Measurements from ENCODE around the gene CMIP. TPM values are rescaled to one million over a fixed set of nuclear protein-coding genes. Genes with fewer than 3 reads are reported as not detected.

The CMIP gene
- polyA plus RNA-seq, 1 of the 3 experiments (the other 2 are of a cell fraction): 5.4 TPM

DNA sequence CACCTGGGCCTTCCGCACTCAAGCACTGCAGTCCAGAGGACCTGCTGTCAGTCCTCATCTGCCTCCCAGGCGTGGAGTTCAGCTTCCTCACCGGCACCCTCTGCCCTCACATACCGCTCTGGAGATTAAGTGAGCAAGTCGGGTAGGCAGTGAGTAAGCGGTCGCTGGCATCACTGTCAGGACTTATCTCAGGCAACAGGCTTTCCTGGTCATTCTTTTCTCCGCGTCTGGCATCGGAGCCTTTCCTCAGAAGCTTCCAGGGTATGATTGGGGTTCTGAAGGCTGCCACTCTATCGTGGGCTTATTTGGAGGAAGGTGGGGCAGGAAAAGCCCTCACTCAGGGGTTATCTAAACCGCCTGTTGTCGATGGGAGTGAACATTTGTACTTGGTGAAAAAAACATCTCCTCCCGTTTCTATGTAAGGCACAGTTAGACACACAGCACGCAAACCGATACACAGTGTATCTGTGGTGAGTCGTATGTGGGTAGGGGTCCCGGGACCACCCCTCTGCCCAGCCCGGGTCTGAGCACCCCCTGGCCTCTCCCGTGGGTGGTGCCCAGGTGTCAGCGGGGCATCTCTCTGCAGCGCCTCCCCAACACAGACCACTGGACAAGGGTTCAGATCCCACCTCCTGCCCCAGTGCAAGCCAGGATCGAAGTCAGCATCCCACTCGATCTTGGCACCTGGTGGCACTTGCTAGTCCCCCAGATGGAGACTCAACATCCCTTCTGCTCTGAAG lies 242.0 kb downstream of the CMIP start:
- Histone ChIP-seq H2AFZ (ENCODE audit: low read depth) (no peak overlapping the region), H4K20me1 (ENCODE audit: insufficient read depth) (no peaks in the 10 kb centered on the region), H3K9ac (no peak overlapping the region), H3K4me3 (ENCODE audit: low read depth in 2 of 2, low read length in 1 of 2) (no peak overlapping the region), H3K9me3 (no peaks in the 10 kb centered on the region), H3K4me1 (ENCODE audit: control insufficient read depth in 1 of 2, insufficient read depth in 2 of 2, low read depth in 1 of 2, low read length in 1 of 2) (no peaks in the 10 kb centered on the region), H3K27me3 (ENCODE audit: insufficient read depth) (no peaks in the 10 kb centered on the region), H3K27ac (ENCODE audit: low read depth in 2 of 2, low read length in 1 of 2) (no peak overlapping the region), H3K9me2 (no peaks in the 10 kb centered on the region), H3K4me2 (no peak overlapping the region), H3K36me3 (replicated peaks in 1 of 2; ENCODE audit: control insufficient read depth in 1 of 2, insufficient read depth in 2 of 2, low read length in 1 of 2) (peaks cover 0 to 3% of the 10 kb centered on the region in 2 experiments), H3F3A (replicated peaks; ENCODE audit: insufficient read depth) (no peaks in the 10 kb centered on the region), H3K79me2 (ENCODE audit: insufficient read depth) (no peaks in the 10 kb centered on the region)
- TF ChIP-seq FOXM1 (IDR thresholded peaks at IDR 0.05; ENCODE audit: low read depth): no peak
- no peak for TF ChIP-seq YY1 (IDR thresholded peaks at IDR 0.05; ENCODE audit: low read depth)
- TF ChIP-seq, protein P1, sequence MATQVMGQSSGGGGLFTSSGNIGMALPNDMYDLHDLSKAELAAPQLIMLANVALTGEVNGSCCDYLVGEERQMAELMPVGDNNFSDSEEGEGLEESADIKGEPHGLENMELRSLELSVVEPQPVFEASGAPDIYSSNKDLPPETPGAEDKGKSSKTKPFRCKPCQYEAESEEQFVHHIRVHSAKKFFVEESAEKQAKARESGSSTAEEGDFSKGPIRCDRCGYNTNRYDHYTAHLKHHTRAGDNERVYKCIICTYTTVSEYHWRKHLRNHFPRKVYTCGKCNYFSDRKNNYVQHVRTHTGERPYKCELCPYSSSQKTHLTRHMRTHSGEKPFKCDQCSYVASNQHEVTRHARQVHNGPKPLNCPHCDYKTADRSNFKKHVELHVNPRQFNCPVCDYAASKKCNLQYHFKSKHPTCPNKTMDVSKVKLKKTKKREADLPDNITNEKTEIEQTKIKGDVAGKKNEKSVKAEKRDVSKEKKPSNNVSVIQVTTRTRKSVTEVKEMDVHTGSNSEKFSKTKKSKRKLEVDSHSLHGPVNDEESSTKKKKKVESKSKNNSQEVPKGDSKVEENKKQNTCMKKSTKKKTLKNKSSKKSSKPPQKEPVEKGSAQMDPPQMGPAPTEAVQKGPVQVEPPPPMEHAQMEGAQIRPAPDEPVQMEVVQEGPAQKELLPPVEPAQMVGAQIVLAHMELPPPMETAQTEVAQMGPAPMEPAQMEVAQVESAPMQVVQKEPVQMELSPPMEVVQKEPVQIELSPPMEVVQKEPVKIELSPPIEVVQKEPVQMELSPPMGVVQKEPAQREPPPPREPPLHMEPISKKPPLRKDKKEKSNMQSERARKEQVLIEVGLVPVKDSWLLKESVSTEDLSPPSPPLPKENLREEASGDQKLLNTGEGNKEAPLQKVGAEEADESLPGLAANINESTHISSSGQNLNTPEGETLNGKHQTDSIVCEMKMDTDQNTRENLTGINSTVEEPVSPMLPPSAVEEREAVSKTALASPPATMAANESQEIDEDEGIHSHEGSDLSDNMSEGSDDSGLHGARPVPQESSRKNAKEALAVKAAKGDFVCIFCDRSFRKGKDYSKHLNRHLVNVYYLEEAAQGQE (IDR thresholded peaks at IDR 0.05; ENCODE audit: low read depth, low read length): no peak
- 89% methylated on average over 13 of the region's 24 CpGs for whole genome bisulfite sequencing (ENCODE audit: low lambda C conversion rate)
- POLR2A ChIA-PET: no interaction called here
- CTCF ChIA-PET: no interaction called here
- no peak for DNase-seq

DNA sequence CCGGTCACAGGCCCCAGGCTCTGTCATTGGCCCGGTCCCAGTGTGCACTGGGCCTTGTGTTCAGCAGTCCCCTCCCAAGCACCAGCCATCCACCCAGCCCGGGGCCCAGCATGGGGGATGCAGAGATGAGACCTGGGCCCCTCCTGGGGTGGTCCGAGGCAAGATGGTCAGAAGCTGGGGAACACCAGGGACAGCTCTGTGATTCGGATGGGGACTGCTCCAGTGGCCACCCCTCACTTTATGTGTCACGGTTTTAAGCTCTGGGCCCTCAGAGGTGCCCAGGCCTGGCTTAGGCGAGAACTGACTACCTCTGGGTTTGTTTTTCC lies 242.5 kb downstream of the CMIP start:
- H3K9ac ChIP-seq: no peak overlapping the region
- H4K20me1 ChIP-seq (ENCODE audit: insufficient read depth): no peaks in the 10 kb centered on the region
- no peaks in the 10 kb centered on the region for H3K9me3 ChIP-seq
- no peaks in the 10 kb centered on the region for H3K27me3 ChIP-seq (ENCODE audit: insufficient read depth)
- no peaks in the 10 kb centered on the region for H3K79me2 ChIP-seq (ENCODE audit: insufficient read depth)
- no peak overlapping the region for H3K27ac ChIP-seq (ENCODE audit: low read depth in 2 of 2, low read length in 1 of 2)
- WGBS (ENCODE audit: low lambda C conversion rate): 94% methylated on average over 3 of the region's 7 CpGs
- no peak overlapping the region for H2AFZ ChIP-seq (ENCODE audit: low read depth)
- no peak overlapping the region for H3K4me3 ChIP-seq (ENCODE audit: low read depth in 2 of 2, low read length in 1 of 2)
- DNase-seq: no peak
- H3K4me2 ChIP-seq: no peak overlapping the region
- peaks cover 0 to 6% of the 10 kb centered on the region in 2 experiments for H3K36me3 ChIP-seq (replicated peaks in 1 of 2; ENCODE audit: control insufficient read depth in 1 of 2, insufficient read depth in 2 of 2, low read length in 1 of 2)
- ChIA-PET POLR2A (no interaction called here), CTCF (no interaction called here)
- no peaks in the 10 kb centered on the region for H3K9me2 ChIP-seq
- no peaks in the 10 kb centered on the region for H3K4me1 ChIP-seq (ENCODE audit: control insufficient read depth in 1 of 2, insufficient read depth in 2 of 2, low read depth in 1 of 2, low read length in 1 of 2)
- H3F3A ChIP-seq (replicated peaks; ENCODE audit: insufficient read depth): no peaks in the 10 kb centered on the region
- TF ChIP-seq TEAD4 (IDR thresholded peaks at IDR 0.05; ENCODE audit: borderline replicate concordance, insufficient read depth): no peak
- no peak for TF ChIP-seq MEF2A (IDR thresholded peaks at IDR 0.05; ENCODE audit: borderline replicate concordance, low read depth)
- no peak for TF ChIP-seq RAD21 (IDR thresholded peaks at IDR 0.05; ENCODE audit: low read length)
- TF ChIP-seq, protein P2, sequence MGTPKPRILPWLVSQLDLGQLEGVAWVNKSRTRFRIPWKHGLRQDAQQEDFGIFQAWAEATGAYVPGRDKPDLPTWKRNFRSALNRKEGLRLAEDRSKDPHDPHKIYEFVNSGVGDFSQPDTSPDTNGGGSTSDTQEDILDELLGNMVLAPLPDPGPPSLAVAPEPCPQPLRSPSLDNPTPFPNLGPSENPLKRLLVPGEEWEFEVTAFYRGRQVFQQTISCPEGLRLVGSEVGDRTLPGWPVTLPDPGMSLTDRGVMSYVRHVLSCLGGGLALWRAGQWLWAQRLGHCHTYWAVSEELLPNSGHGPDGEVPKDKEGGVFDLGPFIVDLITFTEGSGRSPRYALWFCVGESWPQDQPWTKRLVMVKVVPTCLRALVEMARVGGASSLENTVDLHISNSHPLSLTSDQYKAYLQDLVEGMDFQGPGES (IDR thresholded peaks at IDR 0.05; ENCODE audit: low read depth, low read length): no peak
- no peak for TF ChIP-seq FOXM1 (IDR thresholded peaks at IDR 0.05; ENCODE audit: low read depth)
- no peak for TF ChIP-seq EZH2phosphoT487 (IDR thresholded peaks at IDR 0.05; ENCODE audit: borderline replicate concordance, low read depth)
- TF ChIP-seq, protein P1 (IDR thresholded peaks at IDR 0.05; ENCODE audit: low read depth, low read length): no peak
- no peak for TF ChIP-seq NRF1 (IDR thresholded peaks at IDR 0.05; ENCODE audit: low read depth, low read length)
- no peak for TF ChIP-seq GATA2 (CRISPR knock-in tag; IDR thresholded peaks at IDR 0.05)
- TF ChIP-seq, protein P3, sequence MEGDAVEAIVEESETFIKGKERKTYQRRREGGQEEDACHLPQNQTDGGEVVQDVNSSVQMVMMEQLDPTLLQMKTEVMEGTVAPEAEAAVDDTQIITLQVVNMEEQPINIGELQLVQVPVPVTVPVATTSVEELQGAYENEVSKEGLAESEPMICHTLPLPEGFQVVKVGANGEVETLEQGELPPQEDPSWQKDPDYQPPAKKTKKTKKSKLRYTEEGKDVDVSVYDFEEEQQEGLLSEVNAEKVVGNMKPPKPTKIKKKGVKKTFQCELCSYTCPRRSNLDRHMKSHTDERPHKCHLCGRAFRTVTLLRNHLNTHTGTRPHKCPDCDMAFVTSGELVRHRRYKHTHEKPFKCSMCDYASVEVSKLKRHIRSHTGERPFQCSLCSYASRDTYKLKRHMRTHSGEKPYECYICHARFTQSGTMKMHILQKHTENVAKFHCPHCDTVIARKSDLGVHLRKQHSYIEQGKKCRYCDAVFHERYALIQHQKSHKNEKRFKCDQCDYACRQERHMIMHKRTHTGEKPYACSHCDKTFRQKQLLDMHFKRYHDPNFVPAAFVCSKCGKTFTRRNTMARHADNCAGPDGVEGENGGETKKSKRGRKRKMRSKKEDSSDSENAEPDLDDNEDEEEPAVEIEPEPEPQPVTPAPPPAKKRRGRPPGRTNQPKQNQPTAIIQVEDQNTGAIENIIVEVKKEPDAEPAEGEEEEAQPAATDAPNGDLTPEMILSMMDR (IDR thresholded peaks at IDR 0.05): no peak
- no peak for TF ChIP-seq TCF12 (IDR thresholded peaks at IDR 0.05)
- TF ChIP-seq YY1 (IDR thresholded peaks at IDR 0.05; ENCODE audit: low read depth): no peak
- TF ChIP-seq, protein P4, sequence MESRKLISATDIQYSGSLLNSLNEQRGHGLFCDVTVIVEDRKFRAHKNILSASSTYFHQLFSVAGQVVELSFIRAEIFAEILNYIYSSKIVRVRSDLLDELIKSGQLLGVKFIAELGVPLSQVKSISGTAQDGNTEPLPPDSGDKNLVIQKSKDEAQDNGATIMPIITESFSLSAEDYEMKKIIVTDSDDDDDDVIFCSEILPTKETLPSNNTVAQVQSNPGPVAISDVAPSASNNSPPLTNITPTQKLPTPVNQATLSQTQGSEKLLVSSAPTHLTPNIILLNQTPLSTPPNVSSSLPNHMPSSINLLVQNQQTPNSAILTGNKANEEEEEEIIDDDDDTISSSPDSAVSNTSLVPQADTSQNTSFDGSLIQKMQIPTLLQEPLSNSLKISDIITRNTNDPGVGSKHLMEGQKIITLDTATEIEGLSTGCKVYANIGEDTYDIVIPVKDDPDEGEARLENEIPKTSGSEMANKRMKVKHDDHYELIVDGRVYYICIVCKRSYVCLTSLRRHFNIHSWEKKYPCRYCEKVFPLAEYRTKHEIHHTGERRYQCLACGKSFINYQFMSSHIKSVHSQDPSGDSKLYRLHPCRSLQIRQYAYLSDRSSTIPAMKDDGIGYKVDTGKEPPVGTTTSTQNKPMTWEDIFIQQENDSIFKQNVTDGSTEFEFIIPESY (IDR thresholded peaks at IDR 0.05; ENCODE audit: borderline replicate concordance, low read depth): no peak
- TF ChIP-seq JUND (IDR thresholded peaks at IDR 0.05): no peak

Measured in SK-N-SH (cell line).